Activated CD4-positive, alpha-beta T cell treated with anti-CD3 and anti-CD28 coated beads for 4 hours (primary cell): Measurements from ENCODE around the gene GADD45A.
A peak's percentile ranks its signal among the peaks of the same experiment; 100 is the strongest.

Experiments
- DNase-seq, 2 donors: peaks; one replicate each; pipeline ENCODE4 v3.0.0-alpha.2; 2020

GADD45A gene

DNA sequence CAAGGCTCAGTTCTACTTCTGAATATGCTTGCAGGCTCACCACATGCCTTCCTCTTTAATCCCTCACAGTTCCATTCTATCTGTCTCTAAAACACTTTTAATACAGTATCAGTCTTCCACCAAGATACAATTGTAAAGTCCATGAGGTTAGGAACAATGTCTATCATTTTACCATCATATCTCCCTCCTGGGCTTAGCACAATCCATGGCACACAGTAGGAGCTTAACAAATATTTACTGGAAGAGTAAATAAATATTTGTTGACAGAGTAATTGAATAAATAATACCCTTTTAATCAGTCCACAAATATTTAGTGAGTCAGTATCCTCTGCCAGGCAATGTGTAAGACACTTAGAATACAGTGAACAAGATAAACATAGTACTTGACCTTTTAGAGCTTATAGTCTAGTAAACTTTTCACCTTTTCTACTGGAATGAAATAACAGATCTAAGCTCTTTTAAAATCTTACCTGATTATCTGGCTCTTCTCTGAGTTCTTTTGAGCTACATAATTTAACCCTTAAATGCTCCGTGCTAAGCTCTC, 12.7 kb upstream of the GADD45A start:
- no peak for DNase-seq

DNA sequence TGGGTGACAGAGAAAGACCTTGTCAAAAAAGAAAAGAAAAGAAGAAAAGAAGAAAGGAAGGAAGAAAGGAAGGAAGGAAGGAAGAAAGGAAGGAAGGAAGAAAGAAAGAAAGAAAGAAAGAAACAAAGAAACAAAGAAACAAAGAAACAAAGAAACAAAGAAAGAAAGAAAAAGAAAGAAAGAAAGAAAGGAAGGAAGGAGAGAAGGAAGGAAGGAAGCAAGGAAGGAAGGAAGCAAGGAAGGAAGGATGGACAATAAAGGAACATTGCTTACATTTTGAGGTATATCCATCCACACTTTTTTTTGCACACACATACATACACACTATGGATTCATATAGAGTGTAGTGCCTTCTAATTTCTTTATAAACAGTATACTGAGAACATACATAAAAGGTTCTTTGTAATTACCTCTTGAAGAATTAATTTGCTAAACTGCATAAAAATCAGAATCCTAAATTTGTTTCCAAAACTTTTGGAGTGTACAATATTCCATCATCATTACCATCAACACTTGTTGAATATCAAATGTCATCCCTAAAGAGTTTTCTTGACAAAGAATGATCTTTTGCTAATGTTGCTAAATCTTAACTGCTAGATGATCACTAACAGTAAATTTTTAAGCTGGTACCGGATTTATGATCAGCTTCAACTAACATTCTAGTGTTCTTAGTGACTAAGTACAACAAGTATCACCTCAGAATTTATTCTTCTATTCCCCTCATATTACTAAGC, 11.4 kb upstream of the GADD45A start:
- DNase-seq = no peak

- DNase-seq = peak; percentile 22 to 38
Observed at GRCh38 chr1:67674260-67675011, 10.6 kb upstream of the GADD45A start.

DNA sequence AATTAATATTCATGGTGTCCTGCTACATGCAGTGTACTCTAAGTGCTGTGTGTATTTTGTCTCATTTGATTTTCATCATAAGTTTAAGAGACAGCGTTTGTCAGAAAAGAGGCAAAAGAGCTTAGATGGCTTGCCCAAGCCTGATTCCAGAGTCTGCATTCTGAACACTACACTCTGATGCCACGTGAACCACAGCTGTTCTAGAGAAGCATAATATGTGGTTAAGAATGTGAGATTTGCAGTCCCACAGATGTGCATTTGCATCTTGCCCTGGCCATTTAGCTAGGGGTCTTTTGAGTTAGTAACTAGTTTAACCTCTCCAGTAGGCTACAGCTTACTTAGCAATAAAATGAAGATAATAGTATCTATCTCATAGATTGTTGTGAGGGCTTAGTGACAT, 9.2 kb upstream of the GADD45A start:
- DNase-seq = no peak

GRCh38 chr1:67676287-67676686, 8.7 kb upstream of the GADD45A start:
- no peak for DNase-seq

DNA sequence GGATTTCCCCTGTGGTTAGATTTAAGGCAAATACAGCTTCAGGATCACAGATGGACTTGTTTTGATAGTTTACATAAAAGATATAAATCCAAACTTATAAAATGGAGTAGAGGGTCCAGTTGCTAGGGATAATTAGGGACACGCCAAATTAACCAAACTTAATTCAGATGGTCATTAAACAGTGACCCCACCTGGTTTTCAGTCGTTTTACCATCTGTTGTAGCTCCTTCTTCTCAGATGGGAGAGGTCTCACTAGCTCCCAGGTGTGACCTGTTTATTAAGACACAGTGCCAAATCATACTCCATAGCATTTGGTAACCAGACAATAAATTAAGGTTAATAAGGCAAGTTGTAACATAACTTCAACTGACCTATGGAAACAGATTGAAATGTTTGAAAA, 8.1 kb upstream of the GADD45A start:
- DNase-seq = no peak

DNA sequence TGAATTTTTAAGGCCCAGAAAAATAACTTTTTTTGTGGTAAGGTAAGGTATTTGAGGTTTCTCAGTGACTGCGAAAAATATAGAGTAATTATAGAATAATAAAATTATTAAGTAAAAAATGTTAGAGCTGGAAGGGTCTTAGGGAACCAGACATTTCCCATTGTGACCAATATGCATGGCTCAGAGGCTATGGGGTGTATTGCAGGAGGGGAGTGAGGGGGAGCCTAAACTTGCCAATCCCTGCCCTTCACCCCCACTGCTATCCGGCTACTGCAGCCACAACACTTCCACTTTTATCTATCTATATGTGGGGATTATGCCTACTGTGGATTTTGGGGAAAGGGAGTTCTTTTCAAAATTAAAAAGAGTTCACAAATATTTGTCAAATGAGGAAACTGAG, 7.6 kb upstream of the GADD45A start:
- DNase-seq = no peak

DNA sequence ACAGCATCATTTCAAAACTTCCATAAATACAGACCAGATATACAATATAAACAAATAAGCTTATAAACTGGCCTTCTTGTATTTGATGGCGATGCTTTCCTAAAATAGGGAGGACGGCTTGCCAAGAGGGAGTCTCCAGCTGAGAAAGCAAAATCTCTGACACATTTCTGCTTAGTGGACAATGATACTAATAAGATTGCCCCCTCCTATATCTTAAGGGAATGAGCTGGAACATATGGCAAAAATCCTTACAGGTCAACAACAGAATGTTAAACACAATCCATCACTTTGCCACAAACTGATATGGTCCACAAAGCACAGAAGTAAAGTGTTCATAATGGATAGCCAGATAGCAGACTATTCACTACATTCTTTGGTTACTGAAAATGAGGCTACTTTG, 7.1 kb upstream of the GADD45A start:
- DNase-seq = no peak

DNA sequence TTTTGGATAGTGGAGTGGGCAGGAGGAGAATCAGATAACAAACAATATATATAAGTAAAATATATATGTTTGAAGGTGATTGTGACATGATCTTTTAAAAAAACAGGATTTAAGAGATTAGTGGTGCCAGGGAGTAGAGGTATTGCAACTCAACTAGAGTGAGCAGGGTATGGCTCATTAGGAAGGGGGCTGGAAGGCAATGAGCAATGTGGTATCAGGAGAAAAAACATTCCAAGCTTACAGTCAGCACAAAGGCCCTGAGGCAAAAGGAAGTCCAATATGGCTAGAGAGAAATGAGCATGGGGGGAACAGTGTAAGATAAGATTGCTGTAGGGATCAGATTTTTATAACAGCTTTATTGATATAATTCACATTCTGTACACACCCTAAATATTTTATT, 5.3 kb upstream of the GADD45A start:
- no peak for DNase-seq

- no peak for DNase-seq
Observed at GRCh38 chr1:67680486-67680885, 4.5 kb upstream of the GADD45A start.

GRCh38 chr1:67682659-67683197, 2.3 kb upstream of the GADD45A start:
- no peak for DNase-seq

GRCh38 chr1:67683316-67683715, 1.7 kb upstream of the GADD45A start:
- DNase-seq = no peak

GRCh38 chr1:67683766-67684525, 1.1 kb upstream of the GADD45A start:
- peak; percentile 55 to 67 for DNase-seq

- peak in 1 of 2 donors; percentile 5 for DNase-seq
Observed at GRCh38 chr1:67684526-67685066, 405 bp upstream of the GADD45A start.

GRCh38 chr1:67685558-67686266, 711 bp downstream of the GADD45A start:
- DNase-seq = peak; percentile 58 to 71

- DNase-seq = peak; percentile 47 to 55
Observed at GRCh38 chr1:67686267-67687197, 1.5 kb downstream of the GADD45A start.

DNA sequence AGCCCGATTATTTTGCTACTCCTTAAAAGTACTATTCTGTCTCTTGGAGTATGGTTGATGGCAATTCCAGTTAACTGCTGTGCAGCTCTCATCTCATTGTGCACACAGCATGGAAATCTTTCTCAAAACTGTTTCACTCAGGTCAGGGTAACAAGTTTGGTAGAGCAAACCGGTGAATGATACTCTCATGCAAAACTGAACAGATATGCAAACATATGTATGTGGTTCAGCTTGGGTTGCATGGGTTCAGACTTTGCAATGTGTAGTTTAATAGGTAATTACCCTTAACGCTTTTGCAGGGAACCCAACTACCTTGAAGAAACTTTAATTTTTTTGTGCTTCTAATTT, 2.2 kb downstream of the GADD45A start:
- no peak for DNase-seq

DNA sequence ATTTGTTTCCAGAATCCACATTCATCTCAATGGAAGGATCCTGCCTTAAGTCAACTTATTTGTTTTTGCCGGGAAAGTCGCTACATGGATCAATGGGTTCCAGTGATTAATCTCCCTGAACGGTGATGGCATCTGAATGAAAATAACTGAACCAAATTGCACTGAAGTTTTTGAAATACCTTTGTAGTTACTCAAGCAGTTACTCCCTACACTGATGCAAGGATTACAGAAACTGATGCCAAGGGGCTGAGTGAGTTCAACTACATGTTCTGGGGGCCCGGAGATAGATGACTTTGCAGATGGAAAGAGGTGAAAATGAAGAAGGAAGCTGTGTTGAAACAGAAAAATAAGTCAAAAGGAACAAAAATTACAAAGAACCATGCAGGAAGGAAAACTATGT, 2.6 kb downstream of the GADD45A start:
- no peak for DNase-seq

DNA sequence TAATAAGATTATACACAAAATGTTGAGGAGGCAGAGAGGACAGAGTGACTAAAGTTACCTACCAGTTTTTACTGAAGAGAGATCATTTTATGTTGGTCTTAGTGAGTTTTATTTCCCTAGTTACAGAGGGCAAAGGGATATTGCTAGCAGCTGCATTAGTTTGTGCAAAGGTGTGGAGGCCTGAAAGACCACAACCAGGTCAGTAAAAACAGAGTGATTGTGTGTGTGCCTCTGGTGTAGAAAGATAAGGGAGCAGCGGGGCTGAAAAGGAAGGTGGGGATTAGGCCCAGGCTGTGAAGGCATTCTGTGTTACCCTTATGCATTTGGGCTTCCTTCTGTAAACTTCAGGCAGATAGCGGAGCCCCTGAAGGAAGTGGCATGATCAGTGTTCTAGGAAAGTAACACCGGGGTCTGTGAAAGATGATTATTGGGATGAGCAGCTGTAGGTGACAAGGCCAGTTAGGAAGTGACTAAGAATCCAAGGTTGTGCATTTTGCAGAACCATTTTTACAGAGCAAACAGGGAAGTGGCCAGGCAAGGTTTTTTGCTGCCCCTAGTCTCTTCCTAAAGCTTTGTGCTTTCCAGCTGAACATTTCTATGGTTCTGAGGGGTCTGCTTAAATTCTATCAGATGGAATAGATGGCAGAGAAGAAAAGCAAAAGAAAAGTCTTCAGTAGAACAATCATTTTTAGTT, 3.7 kb downstream of the GADD45A start:
- DNase-seq = no peak

- DNase-seq = no peak
Observed at GRCh38 chr1:67689267-67690017, 4.4 kb downstream of the GADD45A start.
